IMR-90 (cell line): Measurements from ENCODE around the gene ALKBH1. TPM values are rescaled to one million over a fixed set of nuclear protein-coding genes. Genes with fewer than 3 reads are reported as not detected.

Source experiments
- ATAC-seq: fragments of 200-7000 bp; cut with Tn5 transposase; 2 replicates; pipeline ENCODE4 v1.9.1; 2020; ENCODE audit warnings: low read depth, mild to moderate bottlenecking, moderate library complexity
- Bru-seq: library from RNA; stranded (reverse); fragments of 400-500 nt; gene quantifications from one replicate; lab custom pipeline; 2021; lab: Mats Ljungman, UMichigan
- BruChase-seq, 2 experiments: library from RNA; stranded (reverse); fragments of 400-500 nt; gene quantifications; one replicate each; lab custom pipeline; 2021; lab: Mats Ljungman, UMichigan
- BruUV-seq: library from RNA; stranded (reverse); fragments of 400-500 nt; replicated peaks from 2 replicates; lab custom pipeline; 2021; lab: Mats Ljungman, UMichigan
- CTCF ChIA-PET: fragments of 300-600 bp; formaldehyde crosslinking; extraction: SDS; loops from one replicate; lab custom pipeline; 2021; ENCODE audit warnings: antibody characterized with exemption; lab: Yijun Ruan, JAX
- POLR2A ChIA-PET: fragments of 300-600 bp; sonication (Branson Sonifier 250); formaldehyde crosslinking; loops from one replicate; lab custom pipeline; 2022; ENCODE audit warnings: antibody characterized with exemption; ENCODE audit not compliant: unreplicated experiment; lab: Charles Lee
- DNase-seq: peaks from one replicate; pipeline ENCODE4 v3.0.0; 2013
- H2AFZ ChIP-seq: replicated peaks from 2 replicates; pipeline ENCODE3; 2013; ENCODE audit warnings: low read length, mild to moderate bottlenecking; ENCODE audit not compliant: poor library complexity
- H2AK5ac ChIP-seq: 2 replicates; pipeline ENCODE4 v1.6.1; 2013; ENCODE audit warnings: low read depth, low read length, inconsistent platforms
- H2AK9ac ChIP-seq: replicated peaks from 2 replicates; pipeline ENCODE3; 2013; ENCODE audit warnings: mild to moderate bottlenecking, low read depth, low read length, moderate library complexity; ENCODE audit not compliant: poor library complexity
- H2BK120ac ChIP-seq: 2 replicates; pipeline ENCODE4 v1.6.1; 2013; ENCODE audit warnings: low read depth, low read length, inconsistent platforms
- H2BK15ac ChIP-seq: 3 replicates; pipeline ENCODE4 v1.6.1; 2013; ENCODE audit warnings: low read depth, low read length, inconsistent platforms
- H2BK20ac ChIP-seq: 2 replicates; pipeline ENCODE4 v1.6.1; 2013; ENCODE audit warnings: low read depth, mild to moderate bottlenecking, inconsistent platforms, low read length, moderate library complexity
- H2BK5ac ChIP-seq: 2 replicates; pipeline ENCODE4 v1.6.1; 2013; ENCODE audit warnings: mild to moderate bottlenecking, low read depth, low read length, inconsistent platforms; ENCODE audit not compliant: poor library complexity, severe bottlenecking
- H3K14ac ChIP-seq: replicated peaks from 2 replicates; pipeline ENCODE4 v1.6.1; 2013; ENCODE audit warnings: low read depth, low read length, inconsistent platforms
- H3K18ac ChIP-seq: 2 replicates; pipeline ENCODE4 v1.6.1; 2013; ENCODE audit warnings: low read depth, low read length, control low read depth
- H3K23ac ChIP-seq: 2 replicates; pipeline ENCODE4 v1.6.1; 2013; ENCODE audit warnings: low read depth, low read length, inconsistent platforms
- H3K27ac ChIP-seq: 2 replicates; pipeline ENCODE4 v1.5.1; 2013; ENCODE audit warnings: mild to moderate bottlenecking, control low read depth, low read length; ENCODE audit not compliant: insufficient read depth
- H3K27me3 ChIP-seq: 2 replicates; pipeline ENCODE4 v1.6.1; 2013; ENCODE audit warnings: low read length; ENCODE audit not compliant: control insufficient read depth, insufficient read depth
- H3K36me3 ChIP-seq: 2 replicates; pipeline ENCODE4 v1.6.1; 2013; ENCODE audit warnings: low read length, mixed read lengths; ENCODE audit not compliant: control insufficient read depth, insufficient read depth
- H3K4ac ChIP-seq: 2 replicates; pipeline ENCODE4 v1.6.1; 2013; ENCODE audit warnings: low read depth, low read length, inconsistent platforms
- H3K4me1 ChIP-seq: 2 replicates; pipeline ENCODE4 v1.6.1; 2013; ENCODE audit warnings: low read length, mixed read lengths; ENCODE audit not compliant: control insufficient read depth, insufficient read depth
- H3K4me2 ChIP-seq: 2 replicates; pipeline ENCODE4 v1.6.1; 2013; ENCODE audit warnings: low read depth, mild to moderate bottlenecking, control low read depth, low read length, moderate library complexity
- H3K4me3 ChIP-seq: 2 replicates; pipeline ENCODE4 v1.5.1; 2013; ENCODE audit warnings: low read depth, mild to moderate bottlenecking, control low read depth, low read length, moderate library complexity; ENCODE audit not compliant: insufficient read depth
- H3K56ac ChIP-seq: 2 replicates; pipeline ENCODE4 v1.6.1; 2013; ENCODE audit warnings: low read length, inconsistent platforms; ENCODE audit not compliant: insufficient read depth; ENCODE audit errors: extremely low read depth
- H3K79me1 ChIP-seq, 2 experiments: 2 replicates each; pipeline ENCODE4 v1.6.1; 2013; ENCODE audit warnings: low read length in 2 of 2, inconsistent platforms in 1 of 2, low read depth in 1 of 2
- H3K9ac ChIP-seq: 2 replicates; pipeline ENCODE4 v1.6.1; 2013; ENCODE audit warnings: low read depth, low read length, control low read depth
- H3K9me1 ChIP-seq: 2 replicates; pipeline ENCODE4 v1.6.1; 2013; ENCODE audit warnings: low read length, inconsistent platforms; ENCODE audit not compliant: insufficient read depth
- H3K9me3 ChIP-seq: 2 replicates; pipeline ENCODE4 v1.6.1; 2013; ENCODE audit warnings: low read length; ENCODE audit not compliant: control insufficient read depth, insufficient read depth
- H4K20me1 ChIP-seq: 2 replicates; pipeline ENCODE4 v1.6.1; 2013; ENCODE audit warnings: low read length, inconsistent platforms; ENCODE audit not compliant: insufficient read depth
- H4K5ac ChIP-seq: 2 replicates; pipeline ENCODE4 v1.6.1; 2013; ENCODE audit warnings: mild to moderate bottlenecking, low read depth, low read length, control low read depth
- H4K8ac ChIP-seq, 2 experiments: 2 replicates each; pipeline ENCODE4 v1.6.1; 2013; ENCODE audit warnings: low read depth in 2 of 2, low read length in 2 of 2, control low read depth in 1 of 2, inconsistent platforms in 1 of 2
- H4K91ac ChIP-seq: 2 replicates; pipeline ENCODE4 v1.6.1; 2013; ENCODE audit warnings: low read depth, low read length, inconsistent platforms; ENCODE audit not compliant: insufficient read depth
- BHLHE40 ChIP-seq: fragments of 150-350 bp; IDR thresholded peaks from 2 replicates; pipeline ENCODE4 v1.6.1; 2016; ENCODE audit warnings: mild to moderate bottlenecking, low read depth, low read length
- CHD1 ChIP-seq: IDR thresholded peaks from 2 replicates; pipeline ENCODE4 v1.6.1; 2012; ENCODE audit warnings: low read depth, low read length, improper control_type of control experiment
- ELK1 ChIP-seq: fragments of 150-350 bp; IDR thresholded peaks from 2 replicates; pipeline ENCODE4 v1.6.1; 2016; ENCODE audit warnings: low read depth, mild to moderate bottlenecking, low read length, moderate library complexity, borderline replicate concordance
- FOS ChIP-seq: fragments of 150-350 bp; IDR thresholded peaks from 2 replicates; pipeline ENCODE4 v1.6.1; 2016; ENCODE audit warnings: low read depth, low read length
- MAFK ChIP-seq: IDR thresholded peaks from 2 replicates; pipeline ENCODE4 v1.6.1; 2012; ENCODE audit warnings: low read depth, low read length, improper control_type of control experiment
- MAZ ChIP-seq: IDR thresholded peaks from 2 replicates; pipeline ENCODE4 v1.6.1; 2012; ENCODE audit warnings: low read depth, mild to moderate bottlenecking, low read length, improper control_type of control experiment, moderate library complexity, borderline replicate concordance
- MXI1 ChIP-seq: IDR thresholded peaks from 2 replicates; pipeline ENCODE4 v1.6.1; 2012; ENCODE audit warnings: low read depth, mild to moderate bottlenecking, low read length, moderate library complexity, borderline replicate concordance
- NFE2L2 ChIP-seq: fragments of 150-350 bp; IDR thresholded peaks from 2 replicates; pipeline ENCODE4 v1.6.1; 2016; ENCODE audit warnings: low read depth, mild to moderate bottlenecking, low read length
- POLR2A ChIP-seq: IDR thresholded peaks from 2 replicates; pipeline ENCODE4 v1.6.1; 2012; ENCODE audit warnings: mild to moderate bottlenecking, low read depth, low read length
- RAD21 ChIP-seq: IDR thresholded peaks from 2 replicates; pipeline ENCODE4 v1.6.1; 2012; ENCODE audit warnings: low read length, improper control_type of control experiment
- RCOR1 ChIP-seq: IDR thresholded peaks from 2 replicates; pipeline ENCODE4 v1.6.1; 2012; ENCODE audit warnings: mild to moderate bottlenecking, low read length, improper control_type of control experiment; ENCODE audit not compliant: insufficient replicate concordance
- SMC3 ChIP-seq: fragments of 150-350 bp; IDR thresholded peaks from 2 replicates; pipeline ENCODE4 v1.6.1; 2016; ENCODE audit warnings: low read depth, mild to moderate bottlenecking, antibody characterized with exemption, low read length, moderate library complexity
- USF2 ChIP-seq: fragments of 150-350 bp; IDR thresholded peaks from 2 replicates; pipeline ENCODE4 v1.6.1; 2017; ENCODE audit warnings: mild to moderate bottlenecking, antibody characterized with exemption, low read length, low read depth
- WGBS, 2 experiments: methylation state at CpG; one replicate each; pipeline versions ENCODE4 v1.1.5 to v1.1.7; 2013; ENCODE audit warnings: missing lambda C conversion rate in 2 of 2; ENCODE audit not compliant: insufficient read length in 1 of 2; ENCODE audit errors: extremely low coverage in 2 of 2; 5-methylcytosine and 5-hydroxymethylcytosine counted together
- dilution Hi-C: fragments of 300-500 bp; cut with HindIII; formaldehyde crosslinking; loops from one replicate; pipeline ENCODE4 v1.14.3; 2018; ENCODE audit warnings: low sequenced_read_pairs; ENCODE audit not compliant: unreplicated experiment
- in situ Hi-C: fragments of 300-500 bp; cut with MboI; formaldehyde crosslinking; loops from 3 replicates; pipeline ENCODE4 v1.14.3; 2019; ENCODE audit warnings: low sequenced_read_pairs, inconsistent platforms, mixed read lengths
- intact Hi-C: fragments of 100-400 bp; cut with micrococcal nuclease; formaldehyde crosslinking; loops from 2 replicates; pipeline ENCODE4 v1.10.0; 2022
- long read RNA-seq: library from polyadenylated mRNA; unstranded; transcript quantifications from one replicate; pipeline ENCODE4 v2.0.0, GENCODE V29; 2021; ENCODE audit not compliant: unreplicated experiment
- polyA plus RNA-seq, 3 experiments: library from polyadenylated mRNA; depleted of rRNA; stranded (reverse); fragments of >200 nt; gene quantifications; 2 replicates each; pipeline ENCODE4 v1.2.3, GENCODE V29; 2012; ENCODE audit warnings: low replicate concordance in 1 of 3
- total RNA-seq: library from RNA; depleted of rRNA; stranded (reverse); fragments of >200 nt; gene quantifications from 2 replicates; pipeline ENCODE4 v1.2.3, GENCODE V29; 2012; rRNA removed

ALKBH1 gene
- total RNA-seq, result 9.2 and 10.8 TPM in 2 replicates
- polyA plus RNA-seq (2012; rRNA removed), result 9.6 and 10.0 TPM in 2 replicates
- 3.6 and 4.1 TPM in 2 replicates for polyA plus RNA-seq (2012; cell fraction: cytosol; rRNA removed)
- polyA plus RNA-seq (2012; cell fraction: nucleus; rRNA removed; ENCODE audit: low replicate concordance), result 4.0 and 8.9 TPM in 2 replicates
- percentile 78 among the genes with signal in this experiment for Bru-seq, nascent RNA
- percentile 77 among the genes with signal in this experiment for BruChase-seq, experiment 1, labeled RNA remaining after a 6-hour chase
- BruChase-seq, experiment 2, labeled RNA remaining after a 2-hour chase, result percentile 66 among the genes with signal in this experiment
- long read RNA-seq, transcript ALKBH1-201 (6 exons, 2,594 nt), result major isoform, 5 of 7 reads
- long read RNA-seq, partial matches to known transcripts, result 0 of 7 reads
- long read RNA-seq, other reads (novel, unspliced or antisense), result 2 of 7 reads

- POLR2A ChIA-PET, result no interaction called here
- intact Hi-C loops, result loop anchor here (1.0 to 5.0 kb wide), 5 partner anchors 53 to 556 kb away; partner anchors contain the start of gene SPTLC2
These were observed at the start of gene ALKBH1, which contains the start of gene SLIRP for GRCh38 chr14:77707724-77708408. Gene ALKBH1, minus strand, starts transcription at chr14:77708023. Its CDS starts 19 bp downstream, at chr14:77708004. Gene SLIRP, plus strand, starts transcription at chr14:77708103. Its CDS starts 9 bp downstream, at chr14:77708112.

More at GRCh38 chr14:77707724-77708408, at the start of gene ALKBH1, which contains the start of gene SLIRP:
- H3K18ac ChIP-seq, result no peak within 1 kb of the TSS
- H3K9ac ChIP-seq, result peak within 1 kb of the TSS; percentile 96
- peak; percentile 96 for ATAC-seq
- H3K9me1 ChIP-seq, result no peaks in the 10 kb centered on the region
- H4K91ac ChIP-seq, result peak within 1 kb of the TSS; percentile 59
- H2BK20ac ChIP-seq, result no peak within 1 kb of the TSS
- H3K4me1 ChIP-seq, result no peaks in the 10 kb centered on the region; the same call in 1 of the 2 replicates
- dilution Hi-C loops (no loop called here), in situ Hi-C loops (no loop called here)
- H3K79me1 ChIP-seq, result peaks cover 17 to 42% of the 10 kb centered on the region in 2 experiments
- H3K27me3 ChIP-seq, result no peaks in the 10 kb centered on the region
- no peak within 1 kb of the TSS; the same call in 1 of the 2 replicates for H2BK120ac ChIP-seq
- H2BK15ac ChIP-seq, result no peak within 1 kb of the TSS
- peak within 1 kb of the TSS; percentile 31 for H2BK5ac ChIP-seq
- H3K27ac ChIP-seq, result peak within 1 kb of the TSS; percentile 76
- 0% methylated on average over 27 of the region's 49 CpGs; no CpG with 5 or more reads in 1 of the 2 experiments for WGBS, 2 experiments
- peaks cover 20% of the 10 kb centered on the region for H3K36me3 ChIP-seq
- H3K56ac ChIP-seq, result peak within 1 kb of the TSS; percentile 94
- H3K4me2 ChIP-seq, result peak within 1 kb of the TSS; percentile 99
- BruUV-seq, result no TSS peak
- peak within 1 kb of the TSS; percentile 90; the same call in 1 of the 2 replicates for H2AK5ac ChIP-seq
- H3K4ac ChIP-seq, result peak within 1 kb of the TSS; percentile 87
- peak within 1 kb of the TSS; percentile 80 for H2AK9ac ChIP-seq
- H4K20me1 ChIP-seq, result peaks cover 11% of the 10 kb centered on the region
- peak within 1 kb of the TSS; percentile 94 for H3K4me3 ChIP-seq
- peak within 1 kb of the TSS; percentile 76 to 97 for H4K8ac ChIP-seq
- peak; percentile 72 for DNase-seq
- TF ChIP-seq RCOR1 (no peak), RAD21 (no peak), MAZ (no peak), USF2 (no peak), NFE2L2 (0 out of 2 replicates have a peak, but pooled peaks have one; percentile 26), BHLHE40 (peak; percentile 49; the same call in 1 of the 2 replicates), SMC3 (no peak), MAFK (no peak), CHD1 (no peak), MXI1 (0 out of 2 replicates have a peak, but pooled peaks have one; percentile 59), ELK1 (no peak), FOS (no peak), POLR2A (peak; percentile 84)
- CTCF ChIA-PET, result interaction anchor here (0.5 to 1.4 kb wide), 3 partner anchors 13 to 596 kb away, joined by 3 to 4 read pairs (median 3); no protein-coding TSS in a partner anchor
- peak within 1 kb of the TSS; percentile 96 for H2AFZ ChIP-seq
- H3K9me3 ChIP-seq, result no peaks in the 10 kb centered on the region
- peak within 1 kb of the TSS; percentile 85 for H3K23ac ChIP-seq
- H3K14ac ChIP-seq, result peak within 1 kb of the TSS; percentile 94
- peak within 1 kb of the TSS; percentile 93 for H4K5ac ChIP-seq
